Astrocyte (in vitro differentiated cells and primary cell): ENCODE results near the gene SRRM1. TPM values are rescaled to one million over a fixed set of nuclear protein-coding genes. Genes with fewer than 3 reads are reported as not detected.

Experiments
- DNase-seq: peaks from one replicate; pipeline ENCODE4 v3.0.0-alpha.2; 2010; ENCODE audit warnings: low read depth
- FAIRE-seq: peaks from 2 replicates; lab custom pipeline; 2011; peaks lifted over from hg19 to GRCh38; lab: Jason Lieb, UNC
- H2AFZ ChIP-seq: 2 replicates; pipeline ENCODE4 v1.6.0; 2012; ENCODE audit warnings: low read depth, low read length, inconsistent platforms
- H3K27ac ChIP-seq: 2 replicates; pipeline ENCODE4 v1.5.1; 2011; ENCODE audit warnings: low read depth, low read length, inconsistent platforms
- H3K27me3 ChIP-seq: 2 replicates; pipeline ENCODE4 v1.6.0; 2011; ENCODE audit warnings: low read length, inconsistent platforms; ENCODE audit not compliant: insufficient read depth
- H3K36me3 ChIP-seq: 2 replicates; pipeline ENCODE4 v1.5.1; 2011; ENCODE audit warnings: low read length, inconsistent platforms; ENCODE audit not compliant: insufficient read depth
- H3K4me1 ChIP-seq: 2 replicates; pipeline ENCODE4 v1.5.1; 2011; ENCODE audit warnings: low read length, inconsistent platforms; ENCODE audit not compliant: insufficient read depth
- H3K4me2 ChIP-seq: 2 replicates; pipeline ENCODE4 v1.6.0; 2012; ENCODE audit warnings: low read length, inconsistent platforms
- H3K4me3 ChIP-seq: 2 replicates; pipeline ENCODE4 v1.5.1; 2011; ENCODE audit warnings: low read depth, mild to moderate bottlenecking, low read length, inconsistent platforms; ENCODE audit not compliant: insufficient read depth
- H3K79me2 ChIP-seq: 2 replicates; pipeline ENCODE4 v1.6.0; 2012; ENCODE audit warnings: mild to moderate bottlenecking, low read length, inconsistent platforms; ENCODE audit not compliant: insufficient read depth
- H3K9ac ChIP-seq: 2 replicates; pipeline ENCODE4 v1.6.0; 2012; ENCODE audit warnings: mild to moderate bottlenecking, low read length, inconsistent platforms
- H3K9me3 ChIP-seq: 2 replicates; pipeline ENCODE4 v1.5.1; 2012; ENCODE audit warnings: low read depth, mild to moderate bottlenecking, low read length, inconsistent platforms; ENCODE audit not compliant: insufficient read depth
- H4K20me1 ChIP-seq: 2 replicates; pipeline ENCODE4 v1.6.0; 2012; ENCODE audit warnings: low read length, inconsistent platforms; ENCODE audit not compliant: insufficient read depth
- H3K27ac Mint-ChIP-seq: one replicate; pipeline ENCODE4 v1.8.0; 2021; ENCODE audit warnings: mild to moderate bottlenecking, mixed read lengths; ENCODE audit not compliant: unreplicated experiment
- H3K27me3 Mint-ChIP-seq: one replicate; pipeline ENCODE4 v1.8.0; 2021; ENCODE audit warnings: low read depth, mixed read lengths; ENCODE audit not compliant: unreplicated experiment
- H3K36me3 Mint-ChIP-seq: one replicate; pipeline ENCODE4 v1.8.0; 2021; ENCODE audit warnings: low read depth, mixed read lengths; ENCODE audit not compliant: unreplicated experiment
- H3K4me1 Mint-ChIP-seq: one replicate; pipeline ENCODE4 v1.8.0; 2021; ENCODE audit warnings: low read depth, mixed read lengths; ENCODE audit not compliant: unreplicated experiment
- H3K4me3 Mint-ChIP-seq: one replicate; pipeline ENCODE4 v1.8.0; 2021; ENCODE audit warnings: mild to moderate bottlenecking, moderate library complexity, mixed read lengths; ENCODE audit not compliant: unreplicated experiment
- H3K9me3 Mint-ChIP-seq: one replicate; pipeline ENCODE4 v1.8.0; 2021; ENCODE audit warnings: mild to moderate bottlenecking, mixed read lengths; ENCODE audit not compliant: unreplicated experiment
- EZH2 ChIP-seq: IDR thresholded peaks from 2 replicates; pipeline ENCODE4 v1.6.1; 2012; ENCODE audit warnings: mild to moderate bottlenecking, low read length, inconsistent platforms; ENCODE audit not compliant: insufficient read depth
- total RNA-seq: library from RNA; stranded (reverse); gene quantifications from 2 replicates; pipeline ENCODE4 v1.2.1, GENCODE V29; 2021
- TF ChIP-seq, protein P1 (sequence below): IDR thresholded peaks from 2 replicates; pipeline ENCODE4 v1.5.1; 2011; ENCODE audit warnings: low read depth, mild to moderate bottlenecking, inconsistent platforms, low read length, moderate library complexity; ENCODE audit not compliant: insufficient read depth

The SRRM1 gene
- total RNA-seq, 1 donor from 2014 or later = 138 TPM

DNA sequence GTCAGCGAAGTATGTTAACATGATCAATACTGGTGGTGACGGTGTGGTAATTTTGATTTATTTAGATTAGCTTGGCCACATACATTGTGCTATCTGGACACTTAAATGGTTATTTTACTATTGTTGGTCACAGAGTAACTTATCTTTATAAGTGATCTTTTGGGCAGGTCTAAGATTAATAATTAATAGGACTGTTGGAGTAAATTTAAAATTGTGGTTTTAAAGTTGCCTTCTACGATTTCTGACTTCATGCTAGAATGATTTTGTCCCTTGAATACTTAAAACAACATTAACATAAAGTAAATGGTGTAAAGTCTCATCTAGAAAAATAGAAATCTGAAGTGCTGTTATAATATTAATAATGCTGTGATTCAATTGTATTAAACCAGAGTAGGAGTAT lies 14.7 kb downstream of the SRRM1 start:
- no peak overlapping the region for H3K9ac ChIP-seq
- Mint-ChIP-seq H3K27me3 (no peaks in the 10 kb centered on the region), H3K9me3 (no peaks in the 10 kb centered on the region), H3K4me1 (peaks cover 9% of the 10 kb centered on the region), H3K36me3 (peaks cover 13% of the 10 kb centered on the region), H3K27ac (no peak overlapping the region), H3K4me3 (no peak overlapping the region)
- no peak for FAIRE-seq
- no peaks in the 10 kb centered on the region for H3K9me3 ChIP-seq
- TF ChIP-seq, protein P1, sequence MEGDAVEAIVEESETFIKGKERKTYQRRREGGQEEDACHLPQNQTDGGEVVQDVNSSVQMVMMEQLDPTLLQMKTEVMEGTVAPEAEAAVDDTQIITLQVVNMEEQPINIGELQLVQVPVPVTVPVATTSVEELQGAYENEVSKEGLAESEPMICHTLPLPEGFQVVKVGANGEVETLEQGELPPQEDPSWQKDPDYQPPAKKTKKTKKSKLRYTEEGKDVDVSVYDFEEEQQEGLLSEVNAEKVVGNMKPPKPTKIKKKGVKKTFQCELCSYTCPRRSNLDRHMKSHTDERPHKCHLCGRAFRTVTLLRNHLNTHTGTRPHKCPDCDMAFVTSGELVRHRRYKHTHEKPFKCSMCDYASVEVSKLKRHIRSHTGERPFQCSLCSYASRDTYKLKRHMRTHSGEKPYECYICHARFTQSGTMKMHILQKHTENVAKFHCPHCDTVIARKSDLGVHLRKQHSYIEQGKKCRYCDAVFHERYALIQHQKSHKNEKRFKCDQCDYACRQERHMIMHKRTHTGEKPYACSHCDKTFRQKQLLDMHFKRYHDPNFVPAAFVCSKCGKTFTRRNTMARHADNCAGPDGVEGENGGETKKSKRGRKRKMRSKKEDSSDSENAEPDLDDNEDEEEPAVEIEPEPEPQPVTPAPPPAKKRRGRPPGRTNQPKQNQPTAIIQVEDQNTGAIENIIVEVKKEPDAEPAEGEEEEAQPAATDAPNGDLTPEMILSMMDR = no peak
- no peak for TF ChIP-seq EZH2
- no peak overlapping the region for H3K4me2 ChIP-seq
- H3K27ac ChIP-seq = no peak overlapping the region
- peaks cover 52% of the 10 kb centered on the region for H4K20me1 ChIP-seq
- no peaks in the 10 kb centered on the region for H3K4me1 ChIP-seq
- no peak for DNase-seq
- no peaks in the 10 kb centered on the region for H3K27me3 ChIP-seq
- peaks cover 86% of the 10 kb centered on the region for H3K36me3 ChIP-seq
- H3K79me2 ChIP-seq = peaks cover 83% of the 10 kb centered on the region
- H3K4me3 ChIP-seq = no peak overlapping the region
- no peak overlapping the region for H2AFZ ChIP-seq

DNA sequence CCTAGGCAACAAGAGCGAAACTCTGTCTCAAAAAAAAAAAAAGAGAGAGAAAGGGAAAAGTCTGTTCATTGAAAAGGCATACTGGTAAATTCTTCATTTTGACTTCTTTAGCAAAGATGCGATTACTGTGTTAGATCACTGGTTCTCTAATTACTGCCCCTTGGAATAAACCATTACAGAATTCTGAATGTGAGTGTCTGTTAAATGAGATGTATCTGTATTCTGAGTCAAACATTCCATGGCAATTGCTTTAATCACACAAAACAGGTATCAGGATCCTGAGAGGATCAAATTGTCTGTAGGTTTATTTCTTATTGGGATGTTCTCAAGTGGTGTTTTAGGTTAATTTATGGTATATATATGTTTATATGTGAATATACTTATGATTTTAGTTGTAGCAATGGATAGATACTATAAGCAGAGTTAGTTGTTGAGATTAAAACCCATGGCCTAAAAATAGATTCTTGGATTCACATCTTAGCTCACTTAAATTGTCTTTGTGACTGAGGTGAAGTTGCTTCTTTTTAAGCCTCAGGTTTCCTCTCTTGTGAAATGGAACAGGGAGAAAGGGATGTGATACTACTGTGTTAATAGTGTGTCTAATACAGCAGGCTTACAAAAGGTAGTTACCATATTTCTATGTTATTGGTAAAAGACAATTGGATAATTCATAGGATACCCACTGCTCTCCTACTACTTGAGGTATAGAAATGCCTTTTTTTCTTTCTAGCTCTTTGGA lies 16.2 kb downstream of the SRRM1 start:
- FAIRE-seq = peak; percentile 13
- H4K20me1 ChIP-seq = peaks cover 48% of the 10 kb centered on the region
- peaks cover 13% of the 10 kb centered on the region for H3K36me3 Mint-ChIP-seq

More for the DNA sequence above, 16.2 kb downstream of the SRRM1 start:
- no peak for TF ChIP-seq EZH2
- TF ChIP-seq, protein P1 = no peak
- H3K27ac ChIP-seq = no peak overlapping the region
- H3K4me2 ChIP-seq = no peak overlapping the region
- no peak for DNase-seq
- H3K4me3 ChIP-seq = no peak overlapping the region
- H3K9ac ChIP-seq = no peak overlapping the region
- H3K4me1 ChIP-seq = no peaks in the 10 kb centered on the region
- Mint-ChIP-seq H3K9me3 (no peaks in the 10 kb centered on the region), H3K27ac (no peak overlapping the region), H3K27me3 (no peaks in the 10 kb centered on the region), H3K4me3 (no peak overlapping the region), H3K4me1 (peaks cover 7% of the 10 kb centered on the region)
- H3K27me3 ChIP-seq = no peaks in the 10 kb centered on the region
- H2AFZ ChIP-seq = no peak overlapping the region
- peaks cover 85% of the 10 kb centered on the region for H3K79me2 ChIP-seq
- no peaks in the 10 kb centered on the region for H3K9me3 ChIP-seq
- H3K36me3 ChIP-seq = peaks cover 83% of the 10 kb centered on the region
